GM18951 (cell line): ENCODE data around the gene KDM6A.
"Not testable (repeated sequence)": the region's sequence is repeated elsewhere in the genome, so short reads cannot be mapped to it uniquely, and the experiment has no call there.

Source experiments
- POLR2A ChIP-seq: IDR thresholded peaks from 4 replicates; pipeline ENCODE4 v1.6.1; 2011; ENCODE audit warnings: mild to moderate bottlenecking; ENCODE audit not compliant: insufficient read length, insufficient read depth; ENCODE audit errors: extremely low read depth
- in situ Hi-C: fragments of 300-500 bp; cut with MboI; formaldehyde crosslinking; loops from one replicate; pipeline ENCODE4 v1.12.0; 2022; ENCODE audit warnings: low sequenced_read_pairs, mixed read lengths, inconsistent platforms; ENCODE audit not compliant: unreplicated experiment

KDM6A gene

DNA sequence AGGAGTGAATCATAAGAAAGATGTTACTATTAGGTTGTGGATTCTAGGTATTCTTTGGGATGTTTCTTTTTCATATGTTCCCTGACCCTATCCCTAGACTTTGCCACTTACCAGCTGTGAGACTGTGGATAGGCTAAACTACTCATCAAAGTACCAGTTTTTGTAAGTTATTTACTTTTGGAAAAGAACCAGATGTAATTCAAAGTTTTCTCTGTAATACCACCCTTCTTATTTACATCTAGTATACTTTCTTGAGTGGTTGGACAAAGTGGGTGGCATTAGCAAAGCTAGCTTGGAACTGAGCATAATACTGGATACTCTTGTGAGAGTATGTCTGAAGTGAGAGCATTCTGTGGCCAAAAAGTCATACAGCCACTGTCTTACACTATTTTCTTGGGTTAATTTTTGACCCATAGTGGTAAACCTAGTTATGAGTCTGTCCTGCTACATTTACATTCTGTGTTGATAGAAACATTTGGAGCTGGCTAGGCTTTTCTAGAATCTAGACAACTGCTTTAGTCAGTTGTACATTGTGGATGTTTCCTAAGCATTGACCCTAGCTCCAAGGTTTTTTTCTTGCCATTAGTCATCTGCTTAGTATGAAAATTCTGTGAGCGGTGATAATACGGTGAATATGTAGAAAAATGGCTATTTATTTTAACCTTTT, 41.7 kb downstream of the KDM6A start:
- no peak for TF ChIP-seq POLR2A
- in situ Hi-C loops, result no loop called here

DNA sequence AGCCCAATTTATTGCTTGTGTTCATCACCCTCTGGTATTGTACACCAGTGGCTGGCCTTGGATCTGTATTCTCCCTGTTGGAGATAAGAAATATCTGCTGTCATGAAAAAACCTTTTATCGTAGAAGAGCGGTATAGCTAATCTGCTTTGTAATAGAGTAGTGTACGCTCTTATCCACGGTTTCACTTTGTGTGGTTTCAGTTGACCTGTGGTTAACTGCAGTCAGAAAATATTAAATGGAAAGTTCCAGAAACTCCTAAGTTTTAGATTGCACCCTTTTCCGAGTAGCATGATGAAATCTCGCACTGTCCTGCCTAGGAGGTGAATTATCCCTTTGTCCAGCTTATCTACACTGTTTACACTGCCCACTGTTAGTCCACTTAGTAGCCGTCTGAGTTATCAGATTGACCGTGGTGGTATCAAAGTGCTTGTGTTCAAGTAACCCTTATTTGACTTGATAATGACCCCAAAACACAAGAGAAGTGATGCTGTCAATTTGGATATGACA, 42.4 kb downstream of the KDM6A start:
- in situ Hi-C loops, result no loop called here
- TF ChIP-seq POLR2A, result no peak

DNA sequence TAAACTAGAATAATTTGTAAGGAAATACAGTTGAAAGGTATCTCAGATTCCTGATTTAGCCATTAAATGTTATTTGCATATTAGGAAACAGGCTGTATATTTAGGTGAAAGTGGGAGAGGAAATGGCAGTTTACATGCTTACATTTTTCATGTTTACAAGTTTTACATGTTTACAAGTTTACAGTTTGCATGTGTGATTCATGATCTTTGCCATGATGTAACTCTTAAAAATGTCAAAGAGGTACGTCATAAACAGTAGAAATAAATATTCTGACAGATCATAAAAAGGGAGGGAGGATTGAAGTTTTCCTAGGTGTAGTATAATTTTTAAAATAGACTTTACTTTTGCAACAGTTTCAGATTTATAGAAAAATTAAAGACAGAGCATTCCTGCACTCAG, 45.7 kb downstream of the KDM6A start:
- in situ Hi-C loops, result no loop called here
- no peak for TF ChIP-seq POLR2A

DNA sequence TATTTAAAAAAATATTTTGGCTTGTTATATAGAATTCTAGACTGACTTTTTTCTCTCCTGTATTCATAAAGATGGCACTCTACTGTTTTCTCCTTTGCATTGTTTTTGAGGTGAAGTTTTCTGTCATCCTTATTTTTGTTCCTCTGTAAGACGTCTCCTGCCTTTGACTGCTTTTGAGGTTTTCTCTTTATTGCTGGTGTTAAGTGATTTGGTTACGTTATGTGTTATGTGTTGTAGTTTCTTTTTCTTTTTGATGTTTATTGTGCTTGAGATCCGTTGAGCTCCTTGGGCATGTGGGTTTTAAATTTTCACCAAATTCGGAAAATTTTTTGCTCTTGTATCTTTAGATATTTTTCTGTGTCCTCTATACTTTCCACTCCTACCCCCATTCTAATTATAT, 50.0 kb downstream of the KDM6A start:
- in situ Hi-C loops, result no loop called here
- no peak for TF ChIP-seq POLR2A

DNA sequence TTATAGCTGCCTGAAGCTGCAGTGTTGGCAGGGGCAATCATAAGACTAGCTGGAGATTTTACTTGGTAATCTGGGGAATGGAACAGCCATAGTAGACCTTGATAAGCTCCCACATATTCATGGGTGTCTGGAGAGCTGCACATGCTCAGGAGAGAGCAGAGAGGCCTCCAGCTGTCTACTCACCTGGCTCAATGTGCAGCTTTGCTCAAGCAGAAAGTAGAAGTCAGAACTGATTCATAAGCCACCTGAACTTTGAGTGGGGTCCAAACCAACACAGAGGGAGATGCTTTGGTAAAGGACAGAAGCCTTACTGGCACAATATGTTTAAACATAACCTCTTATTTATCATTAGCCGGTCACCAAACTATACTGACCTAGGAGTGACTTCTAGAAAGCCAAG, 54.4 kb downstream of the KDM6A start:
- TF ChIP-seq POLR2A, result no peak
- in situ Hi-C loops, result no loop called here

DNA sequence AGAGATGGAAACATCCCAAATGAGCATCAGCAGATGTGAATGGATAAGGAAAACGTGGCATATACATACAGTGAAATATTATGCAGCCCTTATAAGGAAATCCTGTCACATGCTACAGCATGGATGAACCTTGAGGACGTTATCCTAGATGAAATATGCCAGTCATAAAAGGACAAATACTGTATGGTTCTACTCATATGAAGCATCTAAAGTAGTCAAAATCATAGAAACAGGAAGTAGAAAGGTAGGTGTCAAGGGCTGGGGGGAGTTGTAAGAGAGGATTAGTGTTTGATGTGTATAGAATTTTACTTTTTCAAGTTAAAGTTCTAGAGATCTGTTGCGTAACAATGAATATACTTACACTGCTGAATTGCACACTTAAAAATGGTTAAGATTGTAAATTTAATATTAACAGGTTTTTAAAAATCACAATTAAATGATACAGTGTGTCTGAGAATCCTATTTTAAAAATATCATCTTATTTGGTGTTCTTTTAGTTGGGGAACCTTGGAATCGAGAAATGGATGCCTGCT, 58.5 kb downstream of the KDM6A start:
- no peak for TF ChIP-seq POLR2A

DNA sequence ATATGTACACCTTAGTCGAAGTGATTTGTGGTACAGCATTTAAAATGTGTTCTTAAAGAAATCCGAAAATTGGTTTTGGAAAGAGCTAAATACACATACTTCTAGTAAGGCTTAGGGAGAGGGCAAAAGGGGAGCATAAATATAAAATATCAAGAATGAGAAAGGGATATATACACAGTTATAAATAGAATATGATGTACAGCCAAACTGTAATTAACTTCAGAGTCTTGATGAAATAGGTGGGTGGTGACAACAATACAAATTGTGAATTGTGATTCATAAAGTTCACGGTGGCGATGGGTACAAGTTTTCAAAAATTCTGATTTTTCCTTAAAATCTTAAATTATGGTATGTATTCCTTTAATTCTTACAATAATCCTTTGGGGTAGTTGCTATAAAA, 62.2 kb downstream of the KDM6A start:
- TF ChIP-seq POLR2A, result no peak
- in situ Hi-C loops, result no loop called here

More for the DNA sequence above, 58.5 kb downstream of the KDM6A start:
- in situ Hi-C loops, result no loop called here

DNA sequence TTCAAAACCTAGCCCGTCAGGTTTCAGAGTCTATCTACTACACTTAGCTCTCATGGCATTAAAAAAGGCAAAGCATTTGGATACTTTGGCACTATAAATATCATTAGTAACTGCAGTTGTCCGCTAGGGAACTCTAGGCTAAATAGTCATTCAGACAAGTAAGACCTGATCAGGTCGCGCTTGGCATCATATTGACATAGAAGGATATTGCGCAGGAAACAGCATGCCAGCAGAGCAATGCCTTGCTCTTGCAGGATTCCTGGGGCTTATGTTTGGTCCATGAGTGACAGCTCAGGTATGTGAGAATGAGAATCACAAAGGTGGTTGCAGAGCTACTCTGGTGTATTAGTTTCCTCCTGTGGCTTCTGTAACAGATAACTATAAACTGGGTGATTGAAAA, 62.7 kb downstream of the KDM6A start:
- TF ChIP-seq POLR2A, result no peak
- in situ Hi-C loops, result no loop called here

DNA sequence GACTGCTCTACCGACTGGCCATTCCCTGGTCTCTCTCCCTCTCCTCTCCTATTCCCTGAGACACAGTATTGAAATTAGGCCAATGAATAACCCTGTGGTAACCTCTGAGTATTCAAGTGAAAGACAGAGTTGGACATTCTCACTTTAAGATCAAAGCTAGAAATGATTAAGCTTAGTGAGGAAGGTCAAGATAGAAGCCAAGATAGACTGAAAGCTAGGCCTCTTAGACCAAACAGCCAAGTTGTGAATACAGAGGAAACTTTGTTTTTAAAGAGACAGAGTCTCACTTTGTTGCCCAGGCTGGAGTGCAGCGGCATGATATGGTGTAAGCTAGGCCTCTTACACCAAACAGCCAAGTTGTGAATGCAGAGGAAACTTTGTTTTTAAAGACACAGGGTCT, 64.6 kb downstream of the KDM6A start:
- TF ChIP-seq POLR2A, result no peak
- in situ Hi-C loops, result no loop called here

DNA sequence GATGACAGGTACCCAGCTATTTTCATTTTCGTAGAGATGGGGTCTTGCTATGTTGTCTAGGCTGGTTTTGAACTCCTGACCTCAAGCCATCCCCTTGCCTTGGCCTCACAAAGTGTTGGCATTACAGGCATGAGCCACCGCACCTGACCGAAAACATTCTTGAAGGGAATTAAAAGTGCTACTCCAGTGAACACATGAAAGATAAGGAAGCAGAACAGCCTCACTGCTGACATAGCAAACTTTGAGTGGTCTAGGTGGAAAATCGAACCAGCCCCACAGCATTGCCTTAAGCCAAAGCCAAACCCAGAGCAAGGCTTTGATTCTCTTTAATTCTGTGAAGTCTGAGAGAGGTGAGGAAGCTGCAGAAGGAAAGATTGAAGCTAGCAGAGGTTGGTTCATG, 65.1 kb downstream of the KDM6A start:
- in situ Hi-C loops, result no loop called here
- TF ChIP-seq POLR2A, result no peak

DNA sequence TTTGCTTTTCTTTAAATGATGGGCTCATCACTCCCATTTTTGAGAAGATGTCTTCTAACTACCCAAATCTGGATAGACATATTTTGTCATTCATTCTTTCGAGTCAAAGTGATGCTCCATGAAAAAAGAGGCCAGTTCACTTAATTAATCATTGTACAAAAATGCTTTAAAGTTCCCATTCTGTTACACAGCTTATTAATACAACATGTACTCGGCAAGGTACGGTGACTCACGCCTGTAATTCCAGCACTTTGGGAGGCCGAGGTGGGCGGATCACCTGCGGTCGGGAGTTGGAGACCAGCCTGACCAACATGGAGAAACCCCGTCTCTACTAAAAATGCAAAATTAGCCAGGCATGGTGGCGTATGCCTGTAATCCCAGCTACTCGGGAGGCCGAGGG, 67.6 kb downstream of the KDM6A start:
- in situ Hi-C loops, result not testable (repeated sequence)

DNA sequence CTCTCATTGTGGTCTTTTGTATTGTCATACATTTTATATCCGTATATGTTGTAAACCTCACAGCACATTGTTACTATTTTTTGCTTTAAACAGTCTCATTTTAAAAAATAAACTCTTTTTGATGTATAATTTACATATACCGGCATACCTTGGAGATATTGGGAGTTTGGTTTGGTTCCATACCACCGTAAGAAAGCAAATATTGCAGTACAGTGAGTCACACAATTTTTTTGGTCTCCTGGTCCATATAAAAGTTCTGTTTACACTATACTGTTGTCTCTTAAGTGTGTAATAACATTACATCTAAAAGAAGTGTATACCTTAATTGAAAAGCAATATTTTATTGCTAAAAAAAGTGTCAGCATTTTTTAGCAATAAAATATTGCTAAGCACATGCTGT, 70.0 kb downstream of the KDM6A start:
- no peak for TF ChIP-seq POLR2A
- in situ Hi-C loops, result no loop called here

DNA sequence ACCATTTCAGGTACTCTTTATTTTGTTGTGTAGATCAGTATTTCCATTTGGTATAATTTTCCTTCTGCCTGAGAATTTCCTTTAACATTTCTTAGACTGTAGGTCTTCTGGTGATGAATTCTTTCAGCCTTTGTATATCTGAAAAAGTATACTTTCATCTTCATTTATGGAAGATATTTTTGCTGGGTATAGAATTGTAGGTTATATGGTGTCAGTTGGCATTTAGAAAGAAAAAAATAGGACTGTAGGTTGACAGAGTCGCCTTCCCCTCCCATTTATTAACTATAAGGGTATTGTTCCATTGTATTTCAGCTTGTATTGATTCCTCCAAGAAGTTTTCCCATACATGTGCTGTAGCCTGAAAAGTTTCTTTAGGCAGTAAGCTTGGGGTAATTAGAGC, 71.9 kb downstream of the KDM6A start:
- in situ Hi-C loops, result no loop called here
- TF ChIP-seq POLR2A, result no peak

DNA sequence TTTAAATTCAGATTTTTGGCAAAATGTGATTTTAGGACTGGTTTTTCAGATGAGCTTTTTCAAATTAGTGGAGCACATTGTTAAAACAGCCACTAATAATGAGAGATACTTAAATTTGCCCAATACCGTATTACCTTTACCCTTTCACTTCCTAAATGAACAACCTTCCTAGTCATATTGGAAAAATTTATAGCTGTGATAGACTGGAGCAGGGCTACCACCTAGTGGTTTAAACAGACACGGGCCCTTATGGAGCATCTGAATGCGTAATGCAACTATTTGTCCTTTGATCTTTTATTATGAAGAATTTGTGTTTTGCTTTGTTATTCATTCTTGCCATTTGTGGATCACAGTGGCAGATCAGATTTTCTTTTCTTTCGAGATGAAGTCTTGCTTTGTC, 72.7 kb downstream of the KDM6A start:
- in situ Hi-C loops, result no loop called here
- no peak for TF ChIP-seq POLR2A
